ENCODE results near the gene LRRC52. TPM values are rescaled to one million over a fixed set of nuclear protein-coding genes. Genes with fewer than 3 reads are reported as not detected.

LRRC52 gene
- polyA plus RNA-seq, 1 of the 3 experiments (the other 2 are of a cell fraction) = not detected

GRCh38 chr1:165610866-165611265 is 67.1 kb downstream of the LRRC52 start (continued):
- no peak for TF ChIP-seq PBX3 (IDR thresholded peaks at IDR 0.05)
- TF ChIP-seq SMC3 (IDR thresholded peaks at IDR 0.05; ENCODE audit: low read depth, low read length) = no peak
- TF ChIP-seq USF2 (IDR thresholded peaks at IDR 0.05; ENCODE audit: borderline replicate concordance, low read depth, low read length) = no peak
- TF ChIP-seq TEAD4 (IDR thresholded peaks at IDR 0.05; ENCODE audit: borderline replicate concordance, insufficient read depth) = no peak

GRCh38 chr1:165612062-165612461 is 68.3 kb downstream of the LRRC52 start:
- Histone ChIP-seq H3K4me1 (ENCODE audit: control insufficient read depth in 1 of 2, insufficient read depth in 2 of 2, low read depth in 1 of 2, low read length in 1 of 2) (no peaks in the 10 kb centered on the region), H3K79me2 (ENCODE audit: insufficient read depth) (no peaks in the 10 kb centered on the region), H3K9ac (no peak overlapping the region), H3K9me3 (no peaks in the 10 kb centered on the region), H2AFZ (ENCODE audit: low read depth) (no peak overlapping the region), H3K27me3 (ENCODE audit: insufficient read depth) (no peaks in the 10 kb centered on the region; the same call in 1 of the 2 replicates), H3K4me3 (ENCODE audit: low read depth in 2 of 2, low read length in 1 of 2) (no peak overlapping the region), H3K27ac (ENCODE audit: low read depth in 2 of 2, low read length in 1 of 2) (no peak overlapping the region), H3K9me2 (no peaks in the 10 kb centered on the region; the same call in 1 of the 2 replicates), H3F3A (replicated peaks; ENCODE audit: insufficient read depth) (no peaks in the 10 kb centered on the region), H3K36me3 (replicated peaks in 1 of 2; ENCODE audit: control insufficient read depth in 1 of 2, insufficient read depth in 2 of 2, low read length in 1 of 2) (no peaks in the 10 kb centered on the region), H4K20me1 (ENCODE audit: insufficient read depth) (no peaks in the 10 kb centered on the region), H3K4me2 (no peak overlapping the region)
- DNase-seq = no peak
- CTCF ChIA-PET = no interaction called here
- POLR2A ChIA-PET = no interaction called here
- WGBS (ENCODE audit: low lambda C conversion rate) = 48% methylated on average over 3 of the region's 3 CpGs
- TF ChIP-seq REST (IDR thresholded peaks at IDR 0.05; ENCODE audit: low read depth, low read length) = no peak
- no peak for TF ChIP-seq MEF2A (IDR thresholded peaks at IDR 0.05; ENCODE audit: borderline replicate concordance, low read depth)
- no peak for TF ChIP-seq TAF1 (IDR thresholded peaks at IDR 0.05; ENCODE audit: borderline replicate concordance, low read depth, low read length)
- no peak for TF ChIP-seq PBX3 (IDR thresholded peaks at IDR 0.05)
- TF ChIP-seq FOXM1 (IDR thresholded peaks at IDR 0.05; ENCODE audit: low read depth) = no peak
- TF ChIP-seq GABPA (IDR thresholded peaks at IDR 0.05; ENCODE audit: low read depth) = no peak
- TF ChIP-seq JUND (IDR thresholded peaks at IDR 0.05) = no peak
- TF ChIP-seq NRF1 (IDR thresholded peaks at IDR 0.05; ENCODE audit: low read depth, low read length) = no peak

Other genes starting within 250 kb of the LRRC52 start
- gene LMX1A, start 187.3 kb upstream of the LRRC52 start, polyA plus RNA-seq (2012; rRNA removed) = not detected in 2 replicates
- gene RXRG, start 98.9 kb upstream of the LRRC52 start, polyA plus RNA-seq (2012; rRNA removed) = not detected in 2 replicates
- gene MGST3, start 87.2 kb downstream of the LRRC52 start, polyA plus RNA-seq (2012; rRNA removed) = 245 and 270 TPM in 2 replicates
- gene ALDH9A1, start 154.6 kb downstream of the LRRC52 start, polyA plus RNA-seq (2012; rRNA removed) = 31.3 and 45.0 TPM in 2 replicates
- 54.4 and 114 TPM in 2 replicates for gene TMCO1, start 224.9 kb downstream of the LRRC52 start, polyA plus RNA-seq (2012; rRNA removed)

All from SK-N-SH (cell line).